ENCODE results near the gene GFAP.

DNA sequence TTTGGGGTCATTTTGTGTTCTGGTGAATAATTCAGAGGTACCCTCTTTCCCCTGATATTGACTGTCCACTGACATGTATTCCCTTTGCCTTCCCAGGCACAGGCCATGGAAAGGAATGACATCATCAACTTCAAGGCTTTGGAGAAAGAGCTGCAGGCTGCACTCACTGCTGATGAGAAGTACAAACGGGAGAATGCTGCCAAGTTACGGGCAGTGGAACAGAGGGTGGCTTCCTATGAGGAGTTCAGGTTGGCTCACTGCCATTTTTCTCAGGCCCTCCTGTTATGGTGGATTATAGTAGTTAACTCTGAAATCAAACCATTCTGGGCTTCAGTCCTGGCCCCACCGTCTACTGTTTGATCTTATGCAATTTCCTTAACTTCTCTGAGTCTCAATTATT is 14.4 kb downstream of the GFAP start:
- no peak for TF ChIP-seq CTCF (IDR thresholded peaks at IDR 0.05)
- TF ChIP-seq POLR2A (IDR thresholded peaks at IDR 0.05), result peak in 1 of 2 donors; percentile 76
